Epithelial cell of proximal tubule (primary cell): ENCODE results near the gene OR2Z1. TPM values are rescaled to one million over a fixed set of nuclear protein-coding genes. Genes with fewer than 3 reads are reported as not detected.

ENCODE experiments used
- DNase-seq: peaks from one replicate; pipeline ENCODE4 v3.0.0-alpha.2; 2011; ENCODE audit warnings: low read depth
- H3K4me3 ChIP-seq: 2 replicates; pipeline ENCODE4 v1.5.1; 2011; ENCODE audit warnings: low read depth, mild to moderate bottlenecking, low read length
- CTCF ChIP-seq: conservative IDR thresholded peaks from 2 replicates; pipeline ENCODE4 v1.5.1; 2012; ENCODE audit warnings: low read depth, mild to moderate bottlenecking, low read length
- total RNA-seq: library from RNA; depleted of rRNA; stranded (reverse); fragments of >200 nt; gene quantifications from 2 replicates; pipeline ENCODE4 v1.2.3, GENCODE V29; 2015

OR2Z1 gene
- total RNA-seq, result not detected in 2 replicates

- no peak for DNase-seq
- H3K4me3 ChIP-seq, result no peak within 1 kb of the TSS
- no peak for TF ChIP-seq CTCF
Observed at GRCh38 chr19:8721334-8721733, at the start of gene OR2Z1. Gene OR2Z1, plus strand, starts transcription at chr19:8721634. Its CDS starts 9,395 bp downstream, at chr19:8731029.

- H3K4me3 ChIP-seq, result no peak overlapping the region
- no peak for DNase-seq
- TF ChIP-seq CTCF, result no peak
Observed at GRCh38 chr19:8673276-8673891, 48.0 kb upstream of the OR2Z1 start.

GRCh38 chr19:8675066-8675465, 46.4 kb upstream of the OR2Z1 start:
- no peak overlapping the region for H3K4me3 ChIP-seq
- no peak for TF ChIP-seq CTCF
- DNase-seq, result no peak

GRCh38 chr19:8678244-8678807, 43.1 kb upstream of the OR2Z1 start:
- H3K4me3 ChIP-seq, result no peak overlapping the region
- TF ChIP-seq CTCF, result no peak
- DNase-seq, result no peak

GRCh38 chr19:8680676-8681344, 40.6 kb upstream of the OR2Z1 start:
- H3K4me3 ChIP-seq, result no peak overlapping the region
- TF ChIP-seq CTCF, result no peak
- DNase-seq, result no peak

- no peak for DNase-seq
- H3K4me3 ChIP-seq, result no peak overlapping the region
- no peak for TF ChIP-seq CTCF
Observed at GRCh38 chr19:8681345-8682029, 39.9 kb upstream of the OR2Z1 start.
